ENCODE results near the gene DMD.

DMD gene

DNA sequence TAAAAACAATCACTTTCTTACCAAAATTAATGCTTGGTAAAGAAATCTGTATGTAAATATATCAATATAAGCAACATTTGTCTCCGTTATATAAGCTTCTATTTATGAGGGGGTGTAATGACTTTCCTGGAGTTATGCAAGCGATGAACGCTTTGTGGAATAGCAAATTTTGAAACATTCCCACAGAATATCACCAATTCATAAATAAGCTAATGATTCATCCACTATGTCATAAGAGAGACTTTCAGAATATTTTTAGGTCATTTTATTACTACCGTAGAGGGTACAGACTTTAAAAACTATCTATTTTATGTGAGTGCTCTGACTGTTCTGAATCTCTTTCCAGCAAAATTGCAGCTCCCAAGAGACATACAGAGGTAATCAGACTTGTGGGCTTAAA, 1960.0 kb downstream of the DMD start:
- no peak for DNase-seq
- no peaks in the 10 kb centered on the region for H3K9me3 ChIP-seq (ENCODE audit: control extremely low read depth in 1 of 5, control insufficient read depth in 4 of 5, insufficient read depth in 2 of 5, low read depth in 1 of 5, low read length in 4 of 5)
- H3K4me3 ChIP-seq (ENCODE audit: control insufficient read depth in 1 of 7, extremely low read depth in 1 of 7, insufficient read depth in 4 of 7, low read depth in 2 of 7, low read length in 6 of 7): no peak overlapping the region
- ChIA-PET POLR2A (no interaction called here), CTCF (no interaction called here)
- no peak overlapping the region for H3K27ac ChIP-seq (ENCODE audit: insufficient read depth in 1 of 2, low read depth in 1 of 2, low read length in 2 of 2, poor library complexity in 1 of 2, severe bottlenecking in 2 of 2)
- H3K36me3 ChIP-seq (ENCODE audit: control insufficient read depth in 4 of 4, insufficient read depth in 4 of 4, low read length in 3 of 4): no peaks in the 10 kb centered on the region
- no CpG with 5 or more reads among the region's 4 CpGs for WGBS (ENCODE audit: insufficient coverage)
- H3K4me1 ChIP-seq (ENCODE audit: control extremely low read depth in 1 of 4, control insufficient read depth in 4 of 4, insufficient read depth in 4 of 4, low read length in 3 of 4): no peaks in the 10 kb centered on the region
- no peaks in the 10 kb centered on the region for H3K27me3 ChIP-seq (replicated peaks in 2 of 5; ENCODE audit: control insufficient read depth in 4 of 5, insufficient read depth in 5 of 5, low read length in 4 of 5)

DNA sequence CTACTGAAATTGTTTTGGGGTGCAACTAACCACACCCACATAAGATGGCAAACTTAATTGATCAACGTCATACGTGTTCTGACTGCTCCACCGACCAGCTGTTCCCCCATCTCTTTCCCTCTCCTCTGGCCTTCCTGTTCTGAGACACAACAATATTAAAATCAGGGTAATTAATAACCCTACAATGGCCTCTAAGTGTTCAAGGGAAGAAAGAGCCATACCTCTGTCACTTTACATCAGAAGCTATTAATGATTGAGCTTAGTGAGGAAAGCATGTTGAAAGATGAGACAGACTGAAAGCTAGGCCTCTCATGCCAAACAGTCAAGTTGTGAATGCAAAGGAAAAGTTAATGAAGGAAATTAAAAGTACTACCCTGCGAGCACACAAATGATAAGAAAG, 1965.6 kb downstream of the DMD start:
- H3K9me3 ChIP-seq (ENCODE audit: control extremely low read depth in 1 of 5, control insufficient read depth in 4 of 5, insufficient read depth in 2 of 5, low read depth in 1 of 5, low read length in 4 of 5): no peaks in the 10 kb centered on the region
- no peaks in the 10 kb centered on the region for H3K27me3 ChIP-seq (replicated peaks in 2 of 5; ENCODE audit: control insufficient read depth in 4 of 5, insufficient read depth in 5 of 5, low read length in 4 of 5)
- H3K27ac ChIP-seq (ENCODE audit: insufficient read depth in 1 of 2, low read depth in 1 of 2, low read length in 2 of 2, poor library complexity in 1 of 2, severe bottlenecking in 2 of 2): no peak overlapping the region
- H3K4me1 ChIP-seq (ENCODE audit: control extremely low read depth in 1 of 4, control insufficient read depth in 4 of 4, insufficient read depth in 4 of 4, low read length in 3 of 4): no peaks in the 10 kb centered on the region
- POLR2A ChIA-PET: no interaction called here
- no peak for DNase-seq
- H3K4me3 ChIP-seq (ENCODE audit: control insufficient read depth in 1 of 7, extremely low read depth in 1 of 7, insufficient read depth in 4 of 7, low read depth in 2 of 7, low read length in 6 of 7): no peak overlapping the region
- WGBS (ENCODE audit: insufficient coverage): 84% methylated on average over 4 of the region's 4 CpGs
- CTCF ChIA-PET: no interaction called here
- no peaks in the 10 kb centered on the region for H3K36me3 ChIP-seq (ENCODE audit: control insufficient read depth in 4 of 4, insufficient read depth in 4 of 4, low read length in 3 of 4)

DNA sequence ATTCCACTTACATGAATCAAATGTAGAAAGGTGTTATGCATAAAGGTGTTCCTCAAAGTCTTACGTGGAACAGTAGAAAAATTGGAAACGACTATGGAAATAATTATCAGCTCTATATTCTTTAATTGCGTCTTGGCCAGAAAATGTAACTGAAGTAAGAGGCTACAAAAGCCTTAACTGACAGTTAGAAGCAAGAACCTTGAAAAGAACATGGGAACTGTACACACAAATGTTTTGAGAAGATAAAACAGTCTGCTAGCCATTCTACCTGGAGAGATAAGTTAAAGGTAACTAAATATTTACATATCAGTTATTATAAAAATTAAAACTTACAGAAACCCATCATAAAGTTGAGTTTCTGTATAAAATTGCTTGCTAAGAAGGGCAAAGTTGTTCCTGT, 1967.5 kb downstream of the DMD start:
- CTCF ChIA-PET: interaction anchor here (1.1 kb wide), 1 partner anchor 9 kb away, joined by 3 read pairs; no protein-coding TSS in a partner anchor
- no peaks in the 10 kb centered on the region for H3K27me3 ChIP-seq (replicated peaks in 2 of 5; ENCODE audit: control insufficient read depth in 4 of 5, insufficient read depth in 5 of 5, low read length in 4 of 5)
- POLR2A ChIA-PET: no interaction called here
- H3K27ac ChIP-seq (ENCODE audit: insufficient read depth in 1 of 2, low read depth in 1 of 2, low read length in 2 of 2, poor library complexity in 1 of 2, severe bottlenecking in 2 of 2): no peak overlapping the region
- H3K9me3 ChIP-seq (ENCODE audit: control extremely low read depth in 1 of 5, control insufficient read depth in 4 of 5, insufficient read depth in 2 of 5, low read depth in 1 of 5, low read length in 4 of 5): no peaks in the 10 kb centered on the region
- DNase-seq: no peak
- H3K36me3 ChIP-seq (ENCODE audit: control insufficient read depth in 4 of 4, insufficient read depth in 4 of 4, low read length in 3 of 4): no peaks in the 10 kb centered on the region
- H3K4me1 ChIP-seq (ENCODE audit: control extremely low read depth in 1 of 4, control insufficient read depth in 4 of 4, insufficient read depth in 4 of 4, low read length in 3 of 4): no peaks in the 10 kb centered on the region
- WGBS (ENCODE audit: insufficient coverage): 62% methylated on average over 3 of the region's 3 CpGs
- no peak overlapping the region for H3K4me3 ChIP-seq (ENCODE audit: control insufficient read depth in 1 of 7, extremely low read depth in 1 of 7, insufficient read depth in 4 of 7, low read depth in 2 of 7, low read length in 6 of 7)

DNA sequence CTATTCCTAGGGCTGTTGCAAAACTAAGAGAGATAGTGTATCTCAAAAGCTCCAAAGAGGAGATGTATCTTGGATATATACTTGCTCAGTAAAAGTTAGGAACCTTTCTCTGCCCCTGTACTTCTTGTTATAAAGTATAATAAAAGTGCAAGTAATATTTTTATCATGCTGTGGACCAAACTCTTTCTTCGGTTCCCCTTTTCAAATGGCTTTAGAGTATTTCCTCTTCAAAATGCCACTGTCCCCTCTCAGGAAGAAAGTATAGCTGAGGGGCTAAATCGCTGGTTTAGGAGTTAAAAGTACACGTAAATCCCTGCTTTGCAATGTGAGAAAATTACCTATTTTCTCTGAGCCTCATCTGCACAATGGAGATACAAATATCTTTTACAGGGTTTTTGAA, 1970.4 kb downstream of the DMD start:
- ChIA-PET CTCF (no interaction called here), POLR2A (no interaction called here)
- 80% methylated on average over 1 of the region's 3 CpGs for WGBS (ENCODE audit: insufficient coverage)
- Histone ChIP-seq H3K9me3 (ENCODE audit: control extremely low read depth in 1 of 5, control insufficient read depth in 4 of 5, insufficient read depth in 2 of 5, low read depth in 1 of 5, low read length in 4 of 5) (no peaks in the 10 kb centered on the region), H3K4me1 (ENCODE audit: control extremely low read depth in 1 of 4, control insufficient read depth in 4 of 4, insufficient read depth in 4 of 4, low read length in 3 of 4) (no peaks in the 10 kb centered on the region), H3K36me3 (ENCODE audit: control insufficient read depth in 4 of 4, insufficient read depth in 4 of 4, low read length in 3 of 4) (no peaks in the 10 kb centered on the region), H3K4me3 (ENCODE audit: control insufficient read depth in 1 of 7, extremely low read depth in 1 of 7, insufficient read depth in 4 of 7, low read depth in 2 of 7, low read length in 6 of 7) (no peak overlapping the region), H3K27me3 (replicated peaks in 2 of 5; ENCODE audit: control insufficient read depth in 4 of 5, insufficient read depth in 5 of 5, low read length in 4 of 5) (no peaks in the 10 kb centered on the region), H3K27ac (ENCODE audit: insufficient read depth in 1 of 2, low read depth in 1 of 2, low read length in 2 of 2, poor library complexity in 1 of 2, severe bottlenecking in 2 of 2) (no peak overlapping the region)
- DNase-seq: peak in 1 of 3 donors; percentile 11

DNA sequence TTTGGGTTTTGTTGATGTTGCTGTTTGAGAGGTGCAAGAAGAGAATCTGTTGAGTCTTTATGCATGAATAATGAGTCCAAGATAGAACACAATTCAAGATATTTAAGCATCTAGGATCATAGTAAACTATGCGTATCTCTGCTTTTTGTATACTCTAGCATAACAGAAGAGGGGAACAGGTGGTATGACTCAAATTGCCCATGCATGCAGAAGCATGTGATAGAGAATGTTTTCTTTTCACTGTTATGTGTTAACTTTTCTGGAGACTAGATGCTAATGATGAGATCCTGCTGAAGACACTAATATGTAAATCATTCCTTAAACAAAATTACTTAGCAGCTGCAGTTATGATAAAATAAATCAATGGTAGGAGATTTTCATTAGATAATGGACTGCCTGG, 1974.2 kb downstream of the DMD start:
- H3K4me1 ChIP-seq (ENCODE audit: control extremely low read depth in 1 of 4, control insufficient read depth in 4 of 4, insufficient read depth in 4 of 4, low read length in 3 of 4): no peaks in the 10 kb centered on the region
- no CpG with 5 or more reads among the region's 1 CpG for WGBS (ENCODE audit: insufficient coverage)
- no peak overlapping the region for H3K27ac ChIP-seq (ENCODE audit: insufficient read depth in 1 of 2, low read depth in 1 of 2, low read length in 2 of 2, poor library complexity in 1 of 2, severe bottlenecking in 2 of 2)
- H3K4me3 ChIP-seq (ENCODE audit: control insufficient read depth in 1 of 7, extremely low read depth in 1 of 7, insufficient read depth in 4 of 7, low read depth in 2 of 7, low read length in 6 of 7): no peak overlapping the region
- H3K36me3 ChIP-seq (ENCODE audit: control insufficient read depth in 4 of 4, insufficient read depth in 4 of 4, low read length in 3 of 4): no peaks in the 10 kb centered on the region
- no peak for DNase-seq
- CTCF ChIA-PET: no interaction called here
- POLR2A ChIA-PET: no interaction called here
- no peaks in the 10 kb centered on the region for H3K27me3 ChIP-seq (replicated peaks in 2 of 5; ENCODE audit: control insufficient read depth in 4 of 5, insufficient read depth in 5 of 5, low read length in 4 of 5)
- H3K9me3 ChIP-seq (ENCODE audit: control extremely low read depth in 1 of 5, control insufficient read depth in 4 of 5, insufficient read depth in 2 of 5, low read depth in 1 of 5, low read length in 4 of 5): no peaks in the 10 kb centered on the region

DNA sequence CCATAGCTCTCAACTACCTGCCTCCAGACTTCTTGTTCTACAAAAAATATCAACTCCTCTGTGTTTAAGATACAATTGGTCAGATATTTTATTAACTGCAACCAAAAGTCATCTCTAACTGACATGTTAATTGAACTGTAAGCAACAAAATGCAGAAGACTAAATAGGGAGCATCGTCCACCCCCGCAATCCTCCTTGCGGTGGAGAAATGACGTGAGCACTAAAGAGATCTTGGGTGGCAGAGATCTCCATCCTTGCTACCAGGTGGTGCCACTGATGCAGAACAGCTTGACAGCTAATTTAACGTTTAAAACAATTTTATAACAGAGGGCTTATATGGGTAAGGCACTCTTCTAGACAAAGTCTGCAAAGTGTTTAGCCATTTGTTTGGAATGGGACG, 1975.1 kb downstream of the DMD start:
- no peak for DNase-seq
- Histone ChIP-seq H3K27ac (ENCODE audit: insufficient read depth in 1 of 2, low read depth in 1 of 2, low read length in 2 of 2, poor library complexity in 1 of 2, severe bottlenecking in 2 of 2) (no peak overlapping the region), H3K27me3 (replicated peaks in 2 of 5; ENCODE audit: control insufficient read depth in 4 of 5, insufficient read depth in 5 of 5, low read length in 4 of 5) (no peaks in the 10 kb centered on the region), H3K4me3 (ENCODE audit: control insufficient read depth in 1 of 7, extremely low read depth in 1 of 7, insufficient read depth in 4 of 7, low read depth in 2 of 7, low read length in 6 of 7) (no peak overlapping the region), H3K9me3 (ENCODE audit: control extremely low read depth in 1 of 5, control insufficient read depth in 4 of 5, insufficient read depth in 2 of 5, low read depth in 1 of 5, low read length in 4 of 5) (no peaks in the 10 kb centered on the region), H3K4me1 (ENCODE audit: control extremely low read depth in 1 of 4, control insufficient read depth in 4 of 4, insufficient read depth in 4 of 4, low read length in 3 of 4) (no peaks in the 10 kb centered on the region), H3K36me3 (ENCODE audit: control insufficient read depth in 4 of 4, insufficient read depth in 4 of 4, low read length in 3 of 4) (no peaks in the 10 kb centered on the region)
- POLR2A ChIA-PET: no interaction called here
- WGBS (ENCODE audit: insufficient coverage): 86% methylated on average over 5 of the region's 6 CpGs
- CTCF ChIA-PET: interaction anchor here (0.7 kb wide), 1 partner anchor 54 kb away, joined by 3 read pairs; no protein-coding TSS in a partner anchor

DNA sequence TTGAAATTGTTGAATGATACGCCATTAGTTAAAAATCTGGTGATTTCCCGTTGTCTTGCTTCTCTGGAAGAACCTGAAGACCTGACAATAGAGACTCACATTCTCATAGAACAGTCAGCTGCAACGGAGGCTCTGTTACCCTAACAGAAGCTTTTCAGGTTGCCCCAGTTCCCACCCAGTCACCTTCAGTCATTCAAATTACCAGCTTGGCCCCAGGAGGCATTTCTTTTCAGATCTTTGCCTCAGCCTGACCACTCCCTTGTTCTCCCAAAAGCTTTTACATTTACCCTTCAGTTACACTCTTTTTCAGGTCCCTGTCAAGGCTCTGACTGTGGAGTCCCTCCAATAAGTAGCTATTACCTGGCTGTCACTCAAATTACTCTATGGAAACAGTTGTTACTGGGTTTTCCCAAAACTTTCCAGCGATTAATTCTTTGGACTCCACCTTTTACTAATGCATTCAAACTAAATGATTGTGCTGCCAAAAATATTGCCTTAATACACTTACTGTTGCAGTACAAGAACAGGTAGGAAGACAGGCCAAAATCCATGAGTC, 1977.3 kb downstream of the DMD start:
- no peak for DNase-seq
- Histone ChIP-seq H3K9me3 (ENCODE audit: control extremely low read depth in 1 of 5, control insufficient read depth in 4 of 5, insufficient read depth in 2 of 5, low read depth in 1 of 5, low read length in 4 of 5) (no peaks in the 10 kb centered on the region), H3K4me3 (ENCODE audit: control insufficient read depth in 1 of 7, extremely low read depth in 1 of 7, insufficient read depth in 4 of 7, low read depth in 2 of 7, low read length in 6 of 7) (no peak overlapping the region), H3K4me1 (ENCODE audit: control extremely low read depth in 1 of 4, control insufficient read depth in 4 of 4, insufficient read depth in 4 of 4, low read length in 3 of 4) (peaks cover 0 to 3% (median 1%) of the 10 kb centered on the region in 4 experiments), H3K27me3 (replicated peaks in 2 of 5; ENCODE audit: control insufficient read depth in 4 of 5, insufficient read depth in 5 of 5, low read length in 4 of 5) (no peaks in the 10 kb centered on the region), H3K36me3 (ENCODE audit: control insufficient read depth in 4 of 4, insufficient read depth in 4 of 4, low read length in 3 of 4) (no peaks in the 10 kb centered on the region), H3K27ac (ENCODE audit: insufficient read depth in 1 of 2, low read depth in 1 of 2, low read length in 2 of 2, poor library complexity in 1 of 2, severe bottlenecking in 2 of 2) (no peak overlapping the region)
- WGBS (ENCODE audit: insufficient coverage): 68% methylated on average over 4 of the region's 4 CpGs
- ChIA-PET CTCF (interaction anchor here (0.6 kb wide), 1 partner anchor 24 kb away, joined by 3 read pairs; no protein-coding TSS in a partner anchor), POLR2A (no interaction called here)
